HepG2 (cell line): Measurements from ENCODE around the gene ECPAS. TPM values are rescaled to one million over a fixed set of nuclear protein-coding genes. Genes with fewer than 3 reads are reported as not detected.

Source experiments
- ARID2 ChIP-seq: sonication (generic); formaldehyde crosslinking; IDR thresholded peaks from 2 replicates; pipeline ENCODE4 v1.8.1; 2022; ENCODE audit warnings: mild to moderate bottlenecking, missing genetic modification reagents, borderline replicate concordance
- ASH2L ChIP-seq: fragments of 300-600, 200-600 bp; sonication (generic); IDR thresholded peaks from 2 replicates; pipeline ENCODE4 v1.7.0; 2017; ENCODE audit warnings: low read depth, mild to moderate bottlenecking, moderate library complexity, mixed read lengths, low read length; ENCODE audit not compliant: insufficient read length
- CCDC6 ChIP-seq: sonication (generic); formaldehyde crosslinking; IDR thresholded peaks from 2 replicates; pipeline ENCODE4 v1.8.1; 2022; ENCODE audit warnings: mild to moderate bottlenecking, missing genetic modification reagents, moderate library complexity
- HNRNPLL ChIP-seq: fragments of 200-400 bp; formaldehyde crosslinking; IDR thresholded peaks from 2 replicates; pipeline ENCODE4 v1.6.1; 2017; ENCODE audit warnings: mild to moderate bottlenecking, low read depth, low read length; ENCODE audit not compliant: poor library complexity, severe bottlenecking
- HOXD1 ChIP-seq: sonication (generic); formaldehyde crosslinking; IDR thresholded peaks from 2 replicates; pipeline ENCODE4 v1.5.0; 2020; ENCODE audit warnings: missing genetic modification reagents
- IRF2 ChIP-seq: IDR thresholded peaks from 2 replicates; pipeline ENCODE4 v1.6.1; 2018; ENCODE audit warnings: missing genetic modification reagents, missing compliant biosample characterization
- POGZ ChIP-seq: sonication (generic); formaldehyde crosslinking; IDR thresholded peaks from 2 replicates; pipeline ENCODE4 v1.4.0; 2020; ENCODE audit warnings: mild to moderate bottlenecking, missing genetic modification reagents
- SNAPC4 ChIP-seq: sonication (generic); formaldehyde crosslinking; IDR thresholded peaks from 2 replicates; pipeline ENCODE4 v1.4.0; 2020; ENCODE audit warnings: mild to moderate bottlenecking, missing genetic modification reagents
- ZMYM4 ChIP-seq: sonication (generic); formaldehyde crosslinking; IDR thresholded peaks from 2 replicates; pipeline ENCODE4 v1.8.1; 2023; ENCODE audit warnings: mild to moderate bottlenecking, missing genetic modification reagents
- ZNF142 ChIP-seq: sonication (generic); formaldehyde crosslinking; IDR thresholded peaks from 2 replicates; pipeline ENCODE4 v1.4.0; 2020; ENCODE audit warnings: missing genetic modification reagents
- ZNF816 ChIP-seq: sonication (generic); formaldehyde crosslinking; IDR thresholded peaks from 2 replicates; pipeline ENCODE4 v1.8.0; 2022; ENCODE audit warnings: missing genetic modification reagents, mild to moderate bottlenecking, borderline replicate concordance
- polyA plus RNA-seq, 8 experiments: library from polyadenylated mRNA; depleted of rRNA in 3 of 8; stranded (reverse) in 7 of 8; unstranded in 1 of 8; fragments of >200 nt; fragmentation: Illumina TruSeq in 4 of 8; extraction: Trizol in 4 of 8; gene quantifications; 2 replicates each; pipeline versions ENCODE4 v1.2.1 to v1.2.3, GENCODE V29; 2011 to 2016; ENCODE audit warnings: low read depth in 4 of 8, missing spikeins in 1 of 8, mixed read lengths in 1 of 8; ENCODE audit not compliant: insufficient read depth in 1 of 8
- total RNA-seq, 5 experiments: library from RNA; depleted of rRNA; stranded (reverse); fragments of >200 nt; fragmentation: Illumina TruSeq; extraction: Trizol; gene quantifications; 2 replicates each; pipeline ENCODE4 v1.2.3, GENCODE V29; 2016; ENCODE audit warnings: low read depth in 1 of 5
- TF ChIP-seq, protein P1 (sequence below): sonication (generic); formaldehyde crosslinking; IDR thresholded peaks from 2 replicates; pipeline ENCODE4 v1.4.0; 2020; ENCODE audit warnings: low read depth, mild to moderate bottlenecking, missing genetic modification reagents
- TF ChIP-seq, protein P2 (sequence below): sonication (generic); formaldehyde crosslinking; IDR thresholded peaks from 2 replicates; pipeline ENCODE4 v1.4.0; 2020; ENCODE audit warnings: missing genetic modification reagents

ECPAS gene
- total and polyA plus RNA-seq, 2 of the 13 experiments (the other 11 are each of a cell fraction or from before 2014, with no cell fraction given), result 35.3 to 58.0 TPM

DNA sequence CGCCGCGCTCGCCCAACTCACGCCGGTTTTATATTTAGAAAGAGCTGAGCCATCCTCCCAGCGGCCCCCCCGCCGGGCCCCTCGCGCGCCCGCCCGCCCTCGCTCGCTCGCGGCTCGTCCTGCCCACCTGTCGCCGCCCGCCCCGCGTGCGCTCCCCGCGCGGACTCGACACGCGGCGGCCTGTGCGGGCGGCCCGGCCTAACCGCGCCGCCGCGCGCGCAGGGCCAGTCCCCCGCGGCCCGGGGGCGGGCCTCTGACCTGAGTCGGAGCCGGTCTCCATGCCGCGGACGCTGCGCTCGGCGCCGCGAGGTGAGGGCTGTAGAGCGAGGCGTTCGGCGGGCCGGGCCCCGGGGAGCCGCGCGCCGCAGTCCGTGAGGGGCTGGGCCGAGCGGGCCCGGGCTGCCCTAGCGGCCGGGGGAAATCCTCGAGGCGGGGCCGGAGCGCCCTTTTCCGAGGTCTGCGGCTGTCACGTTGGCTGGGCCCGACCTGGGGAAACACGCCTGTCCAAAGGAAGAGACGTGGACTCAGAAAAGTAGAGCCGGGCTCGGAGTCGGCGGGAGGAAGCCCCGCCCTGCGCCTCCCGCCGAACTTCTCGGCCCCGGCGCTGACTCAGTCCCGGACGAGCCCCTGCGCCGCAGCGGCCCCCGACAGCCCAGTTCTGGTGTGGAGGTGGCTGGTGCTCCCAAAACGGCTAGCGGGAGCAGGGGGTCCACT, at the start of gene ECPAS (continued):
- TF ChIP-seq, protein P1, sequence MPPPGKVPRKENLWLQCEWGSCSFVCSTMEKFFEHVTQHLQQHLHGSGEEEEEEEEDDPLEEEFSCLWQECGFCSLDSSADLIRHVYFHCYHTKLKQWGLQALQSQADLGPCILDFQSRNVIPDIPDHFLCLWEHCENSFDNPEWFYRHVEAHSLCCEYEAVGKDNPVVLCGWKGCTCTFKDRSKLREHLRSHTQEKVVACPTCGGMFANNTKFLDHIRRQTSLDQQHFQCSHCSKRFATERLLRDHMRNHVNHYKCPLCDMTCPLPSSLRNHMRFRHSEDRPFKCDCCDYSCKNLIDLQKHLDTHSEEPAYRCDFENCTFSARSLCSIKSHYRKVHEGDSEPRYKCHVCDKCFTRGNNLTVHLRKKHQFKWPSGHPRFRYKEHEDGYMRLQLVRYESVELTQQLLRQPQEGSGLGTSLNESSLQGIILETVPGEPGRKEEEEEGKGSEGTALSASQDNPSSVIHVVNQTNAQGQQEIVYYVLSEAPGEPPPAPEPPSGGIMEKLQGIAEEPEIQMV (CRISPR knock-in tag), result peak; percentile 57; the same call in 1 of the 2 replicates
- peak; percentile 56; the same call in 1 of the 2 replicates for TF ChIP-seq POGZ (CRISPR knock-in tag)
- no peak for TF ChIP-seq HOXD1 (CRISPR knock-in tag)
- peak; percentile 80 for TF ChIP-seq HNRNPLL
- TF ChIP-seq ZNF142, result peak; percentile 54; the same call in 1 of the 2 replicates
- TF ChIP-seq ZMYM4 (CRISPR knock-in tag), result peak; percentile 41; the same call in 1 of the 2 replicates
- peak; percentile 84; the same call in 1 of the 2 replicates for TF ChIP-seq CCDC6 (CRISPR knock-in tag)
- TF ChIP-seq ZNF816, result 0 out of 2 replicates have a peak, but pooled peaks have one; percentile 75
- TF ChIP-seq, protein P2, sequence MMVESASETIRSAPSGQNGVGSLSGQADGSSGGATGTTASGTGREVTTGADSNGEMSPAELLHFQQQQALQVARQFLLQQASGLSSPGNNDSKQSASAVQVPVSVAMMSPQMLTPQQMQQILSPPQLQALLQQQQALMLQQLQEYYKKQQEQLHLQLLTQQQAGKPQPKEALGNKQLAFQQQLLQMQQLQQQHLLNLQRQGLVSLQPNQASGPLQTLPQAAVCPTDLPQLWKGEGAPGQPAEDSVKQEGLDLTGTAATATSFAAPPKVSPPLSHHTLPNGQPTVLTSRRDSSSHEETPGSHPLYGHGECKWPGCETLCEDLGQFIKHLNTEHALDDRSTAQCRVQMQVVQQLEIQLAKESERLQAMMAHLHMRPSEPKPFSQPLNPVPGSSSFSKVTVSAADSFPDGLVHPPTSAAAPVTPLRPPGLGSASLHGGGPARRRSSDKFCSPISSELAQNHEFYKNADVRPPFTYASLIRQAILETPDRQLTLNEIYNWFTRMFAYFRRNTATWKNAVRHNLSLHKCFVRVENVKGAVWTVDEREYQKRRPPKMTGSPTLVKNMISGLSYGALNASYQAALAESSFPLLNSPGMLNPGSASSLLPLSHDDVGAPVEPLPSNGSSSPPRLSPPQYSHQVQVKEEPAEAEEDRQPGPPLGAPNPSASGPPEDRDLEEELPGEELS, result no peak
- TF ChIP-seq ASH2L, result peak; percentile 72
- 0 out of 2 replicates have a peak, but pooled peaks have one; percentile 25 for TF ChIP-seq SNAPC4 (CRISPR knock-in tag)
- peak; percentile 50; the same call in 1 of the 2 replicates for TF ChIP-seq IRF2 (CRISPR knock-in tag)
- peak; percentile 80; the same call in 1 of the 2 replicates for TF ChIP-seq ARID2
